HepG2 (cell line): ENCODE measurements around the gene TCF20. TPM values are rescaled to one million over a fixed set of nuclear protein-coding genes. Genes with fewer than 3 reads are reported as not detected.

Experiments used
- ATAC-seq: fragments of 200-7000 bp; cut with Tn5 transposase; 3 replicates; pipeline ENCODE4 v1.9.1; 2020; ENCODE audit warnings: mild to moderate bottlenecking, moderate library complexity
- BruUV-seq: library from RNA; stranded (reverse); fragments of 400-500 nt; replicated peaks from 2 replicates; lab custom pipeline; 2021; lab: Mats Ljungman, UMichigan
- CTCF ChIA-PET: fragments of 300-600 bp; formaldehyde crosslinking; extraction: SDS; loops from one replicate; lab custom pipeline; 2021; ENCODE audit warnings: low total read pairs, inconsistent platforms, low intra/inter-chr PET ratio; lab: Yijun Ruan, JAX
- POLR2A ChIA-PET: fragments of 350-600 bp; sonication (Branson Sonifier 250); formaldehyde crosslinking; loops from one replicate; lab custom pipeline; 2020; ENCODE audit warnings: antibody characterized with exemption, inconsistent platforms; lab: Yijun Ruan, JAX
- DNase-seq: peaks from one replicate; pipeline ENCODE4 v3.0.0-alpha.2; 2015; ENCODE audit warnings: low spot score
- FAIRE-seq: peaks from 3 replicates; lab custom pipeline; 2011; peaks lifted over from hg19 to GRCh38; lab: Jason Lieb, UNC
- H2AFZ ChIP-seq: one replicate; pipeline ENCODE4 v1.6.1; 2011; ENCODE audit warnings: low read length, inconsistent platforms
- H3K27ac ChIP-seq: fragments of 300-600 bp; 3 replicates; pipeline ENCODE4 v1.8.0; 2011; ENCODE audit warnings: mixed run types, mild to moderate bottlenecking, mixed read lengths, low read length, inconsistent platforms; ENCODE audit not compliant: insufficient read depth; ENCODE audit errors: extremely low read length
- H3K27me3 ChIP-seq, 2 experiments: fragments of 200-600 bp in 1 of 2; 2 replicates in 1 of 2; 3 replicates in 1 of 2; pipeline versions ENCODE4 v1.6.0 to v1.8.0; 2011; ENCODE audit warnings: low read length in 2 of 2, mild to moderate bottlenecking in 2 of 2, moderate library complexity in 2 of 2, inconsistent platforms in 1 of 2; ENCODE audit not compliant: insufficient read depth in 2 of 2, control insufficient read depth in 1 of 2
- H3K36me3 ChIP-seq, 2 experiments: fragments of 200-600 bp in 1 of 2; replicated peaks in 1 of 2; 2 replicates in 1 of 2; 3 replicates in 1 of 2; pipeline versions ENCODE4 v1.5.1 to v1.8.0; 2011; ENCODE audit warnings: low read length in 2 of 2, inconsistent platforms in 1 of 2; ENCODE audit not compliant: insufficient read depth in 2 of 2, control insufficient read depth in 1 of 2
- H3K4me1 ChIP-seq: 2 replicates; pipeline ENCODE4 v1.5.1; 2012; ENCODE audit warnings: low read length, inconsistent platforms; ENCODE audit not compliant: insufficient read depth
- H3K4me2 ChIP-seq: 2 replicates; pipeline ENCODE4 v1.6.0; 2011; ENCODE audit warnings: low read depth, low read length, inconsistent platforms
- H3K4me3 ChIP-seq, 3 experiments: fragments of 200-600 bp in 1 of 3; sonication (generic), shearing (Covaris generic) in 1 of 3; replicated peaks in 1 of 3; 2 replicates each; pipeline ENCODE4 v1.5.1; 2011 to 2016; ENCODE audit warnings: low read length in 3 of 3, inconsistent platforms in 2 of 3, low read depth in 2 of 3, mild to moderate bottlenecking in 2 of 3, control low read depth in 1 of 3, mixed read lengths in 1 of 3; ENCODE audit not compliant: insufficient read depth in 1 of 3
- H3K79me2 ChIP-seq: one replicate; pipeline ENCODE4 v1.6.1; 2011; ENCODE audit warnings: low read length, inconsistent platforms; ENCODE audit not compliant: insufficient read depth
- H3K9ac ChIP-seq: 2 replicates; pipeline ENCODE4 v1.6.0; 2011; ENCODE audit warnings: mild to moderate bottlenecking, low read depth, low read length, inconsistent platforms; ENCODE audit not compliant: insufficient read depth
- H3K9me3 ChIP-seq: 2 replicates; pipeline ENCODE4 v1.5.1; 2012; ENCODE audit warnings: mild to moderate bottlenecking, low read length
- H4K20me1 ChIP-seq: 2 replicates; pipeline ENCODE4 v1.6.0; 2011; ENCODE audit warnings: inconsistent platforms, mild to moderate bottlenecking, low read length, moderate library complexity; ENCODE audit not compliant: insufficient read depth
- PAXIP1 ChIP-seq: sonication (generic); formaldehyde crosslinking; conservative IDR thresholded peaks from 2 replicates; pipeline ENCODE4 v1.4.0; 2020; ENCODE audit warnings: mild to moderate bottlenecking, missing genetic modification reagents, moderate library complexity
- SP2 ChIP-seq: sonication (generic); formaldehyde crosslinking; IDR thresholded peaks from 2 replicates; pipeline ENCODE4 v1.5.1; 2020; ENCODE audit warnings: mild to moderate bottlenecking, missing genetic modification reagents
- ZNF614 ChIP-seq: IDR thresholded peaks from 2 replicates; pipeline ENCODE4 v1.6.1; 2018; ENCODE audit warnings: missing biosample characterization, missing genetic modification reagents, inconsistent platforms, borderline replicate concordance
- ZNF629 ChIP-seq: sonication (generic); formaldehyde crosslinking; conservative IDR thresholded peaks from 2 replicates; pipeline ENCODE4 v1.5.0; 2020; ENCODE audit warnings: missing genetic modification reagents
- WGBS: methylation state at CpG from one replicate; pipeline ENCODE4 v1.1.6; 2017; ENCODE audit warnings: low lambda C conversion rate; 5-methylcytosine and 5-hydroxymethylcytosine counted together
- in situ Hi-C: cut with HindIII; loops from 2 replicates; pipeline ENCODE4 v1.10.0; 2017; ENCODE audit warnings: low pct_unique_long_range_greater_than_20kb; ENCODE audit not compliant: extremely low pct_ligation_motif_present
- intact Hi-C: fragments of 100-400 bp; cut with micrococcal nuclease; formaldehyde crosslinking; loops from one replicate; pipeline ENCODE4 v1.10.0; 2022; ENCODE audit not compliant: unreplicated experiment
- polyA plus RNA-seq, 8 experiments: library from polyadenylated mRNA; depleted of rRNA in 3 of 8; stranded (reverse) in 7 of 8; unstranded in 1 of 8; fragments of >200 nt; fragmentation: Illumina TruSeq in 4 of 8; extraction: Trizol in 4 of 8; gene quantifications; 2 replicates each; pipeline versions ENCODE4 v1.2.1 to v1.2.3, GENCODE V29; 2011 to 2016; ENCODE audit warnings: low read depth in 4 of 8, missing spikeins in 1 of 8, mixed read lengths in 1 of 8; ENCODE audit not compliant: insufficient read depth in 1 of 8
- total RNA-seq, 5 experiments: library from RNA; depleted of rRNA; stranded (reverse); fragments of >200 nt; fragmentation: Illumina TruSeq; extraction: Trizol; gene quantifications; 2 replicates each; pipeline ENCODE4 v1.2.3, GENCODE V29; 2016; ENCODE audit warnings: low read depth in 1 of 5

The TCF20 gene
- total and polyA plus RNA-seq, 2 of the 13 experiments (the other 11 are each of a cell fraction or from before 2014, with no cell fraction given), result 12.8 to 23.7 TPM

- TF ChIP-seq PAXIP1 (CRISPR knock-in tag) (no peak), SP2 (no peak)
These were observed at the start of gene TCF20 (continued) for GRCh38 chr22:42270510-42271190.

- no peak overlapping the region for H2AFZ ChIP-seq
- no peak for ATAC-seq
- H3K27ac ChIP-seq, result no peak overlapping the region
- 78% methylated on average over 6 of the region's 6 CpGs for WGBS
- peak overlapping the region in 1 of 3 experiments; percentile 37; a peak in 1 of 6 replicates for H3K4me3 ChIP-seq
- no peak for DNase-seq
- no peaks in the 10 kb centered on the region for H3K79me2 ChIP-seq
- H3K27me3 ChIP-seq, result peaks cover 1 to 20% of the 10 kb centered on the region in 2 experiments; a peak in 3 of 5 replicates
- H3K9ac ChIP-seq, result no peak overlapping the region
- BruUV-seq, result no TSS peak
- TF ChIP-seq ZNF614 (CRISPR knock-in tag), result no peak
- TF ChIP-seq ZNF629 (CRISPR knock-in tag), result 0 out of 2 replicates have a peak, but pooled peaks have one; percentile 44
- no peaks in the 10 kb centered on the region for H4K20me1 ChIP-seq
- in situ Hi-C loops, result no loop called here
- no peak for FAIRE-seq
- intact Hi-C loops, result no loop called here
- no peaks in the 10 kb centered on the region for H3K9me3 ChIP-seq
- ChIA-PET POLR2A (interaction anchor here (0.5 kb wide), 1 partner anchor 192 kb away, joined by 3 read pairs; no protein-coding TSS in a partner anchor), CTCF (no interaction called here)
- peak overlapping the region; percentile 36; the same call in 1 of the 2 replicates for H3K4me2 ChIP-seq
- no peaks in the 10 kb centered on the region for H3K36me3 ChIP-seq
- H3K4me1 ChIP-seq, result peaks cover 13% of the 10 kb centered on the region
These were observed 48.9 kb upstream of the TCF20 start for GRCh38 chr22:42319386-42319785.
